Measurements from ENCODE around the gene PSME2. TPM values are rescaled to one million over a fixed set of nuclear protein-coding genes. Genes with fewer than 3 reads are reported as not detected.

Gene PSME2
- total RNA-seq, 4 donors from 2014 or later: 59.5 to 69.8 (median 68.5) TPM

- DNase-seq: no peak
- 10 to 25% methylated on average over 2 to 13 of the region's 13 CpGs for WGBS, 2 donors (ENCODE audit: low coverage in 1 of 2)
- intact Hi-C loops (cut with DNase I; ENCODE audit: low total_unique reads): loop anchor here (5.0 kb wide), 1 partner anchor 160 kb away; the partner anchor contains the start of genes DHRS1 and NOP9
- no peaks in the 10 kb centered on the region for H3K27me3 ChIP-seq
- H3K27ac ChIP-seq: peak overlapping the region; percentile 89 to 98 (median 95)
- no peaks in the 10 kb centered on the region for H3K9me3 ChIP-seq
- in situ Hi-C loops (cut with MboI; ENCODE audit: low pct_ligation_motif_present in 1 of 4, low pct_unique_long_range_greater_than_20kb in 1 of 4, low sequenced_read_pairs in 3 of 4): no loop called here
- H3K4me3 ChIP-seq: peak overlapping the region; percentile 70 to 98 (median 84)
- no peak for TF ChIP-seq EP300 (IDR thresholded peaks at IDR 0.05; ENCODE audit: low read depth)
- TF ChIP-seq POLR2AphosphoS5 (IDR thresholded peaks at IDR 0.05): no peak
- TF ChIP-seq POLR2A (IDR thresholded peaks at IDR 0.05): no peak
- TF ChIP-seq, protein P1, sequence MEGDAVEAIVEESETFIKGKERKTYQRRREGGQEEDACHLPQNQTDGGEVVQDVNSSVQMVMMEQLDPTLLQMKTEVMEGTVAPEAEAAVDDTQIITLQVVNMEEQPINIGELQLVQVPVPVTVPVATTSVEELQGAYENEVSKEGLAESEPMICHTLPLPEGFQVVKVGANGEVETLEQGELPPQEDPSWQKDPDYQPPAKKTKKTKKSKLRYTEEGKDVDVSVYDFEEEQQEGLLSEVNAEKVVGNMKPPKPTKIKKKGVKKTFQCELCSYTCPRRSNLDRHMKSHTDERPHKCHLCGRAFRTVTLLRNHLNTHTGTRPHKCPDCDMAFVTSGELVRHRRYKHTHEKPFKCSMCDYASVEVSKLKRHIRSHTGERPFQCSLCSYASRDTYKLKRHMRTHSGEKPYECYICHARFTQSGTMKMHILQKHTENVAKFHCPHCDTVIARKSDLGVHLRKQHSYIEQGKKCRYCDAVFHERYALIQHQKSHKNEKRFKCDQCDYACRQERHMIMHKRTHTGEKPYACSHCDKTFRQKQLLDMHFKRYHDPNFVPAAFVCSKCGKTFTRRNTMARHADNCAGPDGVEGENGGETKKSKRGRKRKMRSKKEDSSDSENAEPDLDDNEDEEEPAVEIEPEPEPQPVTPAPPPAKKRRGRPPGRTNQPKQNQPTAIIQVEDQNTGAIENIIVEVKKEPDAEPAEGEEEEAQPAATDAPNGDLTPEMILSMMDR (IDR thresholded peaks at IDR 0.05): no peak
- peaks cover 21 to 46% (median 31%) of the 10 kb centered on the region in 4 donors for H3K4me1 ChIP-seq
- peaks cover 0 to 19% (median 2%) of the 10 kb centered on the region in 4 donors for H3K36me3 ChIP-seq
Observed at GRCh38 chr14:24136684-24137528, 9.5 kb downstream of the PSME2 start.

- Histone ChIP-seq H3K9me3 (no peaks in the 10 kb centered on the region), H3K27ac (peak within 1 kb of the TSS; percentile 89 to 98 (median 95)), H3K27me3 (no peaks in the 10 kb centered on the region), H3K4me1 (peaks cover 21 to 45% (median 30%) of the 10 kb centered on the region in 4 donors), H3K36me3 (peaks cover 0 to 19% (median 2%) of the 10 kb centered on the region in 4 donors), H3K4me3 (peak within 1 kb of the TSS; percentile 70 to 98 (median 84))
- TF ChIP-seq POLR2AphosphoS5 (IDR thresholded peaks at IDR 0.05): peak; percentile 60 to 91 (median 88)
- TF ChIP-seq, protein P1 (IDR thresholded peaks at IDR 0.05): no peak
- TF ChIP-seq POLR2A (IDR thresholded peaks at IDR 0.05): peak; percentile 63
- DNase-seq: peak; percentile 97
- WGBS, 2 donors (ENCODE audit: low coverage in 1 of 2): 0% methylated on average over 11 to 19 of the region's 75 CpGs
- in situ Hi-C loops (cut with MboI; ENCODE audit: low pct_ligation_motif_present in 1 of 4, low pct_unique_long_range_greater_than_20kb in 1 of 4, low sequenced_read_pairs in 3 of 4) (no loop called here), intact Hi-C loops (cut with DNase I; ENCODE audit: low total_unique reads) (loop anchor here (5.0 kb wide), 1 partner anchor 161 kb away; the partner anchor contains the start of genes DHRS1 and NOP9)
Observed at GRCh38 chr14:24135834-24136683, 10.4 kb downstream of the PSME2 start, which contains the start of gene PSME1. PSME1 (plus strand) TSS chr14:24136194; CDS start chr14:24136263, 69 bp downstream.

DNA sequence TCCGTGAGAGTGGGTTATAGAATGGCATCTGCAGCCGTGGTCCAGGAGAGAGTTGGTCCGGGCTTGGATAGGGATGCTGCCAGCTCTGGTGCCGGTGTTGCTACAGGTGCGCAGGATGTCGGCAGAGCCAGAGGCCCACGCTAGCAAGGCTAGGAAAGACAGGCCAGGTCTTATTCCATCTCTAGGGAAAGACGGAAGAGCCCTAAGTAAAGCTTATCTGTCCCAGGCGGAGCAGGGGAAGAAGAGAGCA lies 10.9 kb downstream of the PSME2 start:
- Histone ChIP-seq H3K27ac (peak overlapping the region; percentile 89 to 98 (median 95)), H3K4me3 (peak overlapping the region; percentile 29 to 98 (median 72)), H3K4me1 (peaks cover 21 to 43% (median 27%) of the 10 kb centered on the region in 4 donors), H3K27me3 (no peaks in the 10 kb centered on the region), H3K9me3 (no peaks in the 10 kb centered on the region), H3K36me3 (peaks cover 0 to 19% (median 2%) of the 10 kb centered on the region in 4 donors)
- intact Hi-C loops (cut with DNase I; ENCODE audit: low total_unique reads): loop anchor here (5.0 kb wide), 1 partner anchor 162 kb away; the partner anchor contains the start of genes DHRS1 and NOP9
- TF ChIP-seq POLR2AphosphoS5 (IDR thresholded peaks at IDR 0.05) (no peak), POLR2A (IDR thresholded peaks at IDR 0.05) (no peak), EP300 (IDR thresholded peaks at IDR 0.05; ENCODE audit: low read depth) (no peak)
- TF ChIP-seq, protein P1 (IDR thresholded peaks at IDR 0.05): no peak
- in situ Hi-C loops (cut with MboI; ENCODE audit: low pct_ligation_motif_present in 1 of 4, low pct_unique_long_range_greater_than_20kb in 1 of 4, low sequenced_read_pairs in 3 of 4): no loop called here
- DNase-seq: no peak
- 6 to 7% methylated on average over 2 to 9 of the region's 9 CpGs for WGBS, 2 donors (ENCODE audit: low coverage in 1 of 2)

DNA sequence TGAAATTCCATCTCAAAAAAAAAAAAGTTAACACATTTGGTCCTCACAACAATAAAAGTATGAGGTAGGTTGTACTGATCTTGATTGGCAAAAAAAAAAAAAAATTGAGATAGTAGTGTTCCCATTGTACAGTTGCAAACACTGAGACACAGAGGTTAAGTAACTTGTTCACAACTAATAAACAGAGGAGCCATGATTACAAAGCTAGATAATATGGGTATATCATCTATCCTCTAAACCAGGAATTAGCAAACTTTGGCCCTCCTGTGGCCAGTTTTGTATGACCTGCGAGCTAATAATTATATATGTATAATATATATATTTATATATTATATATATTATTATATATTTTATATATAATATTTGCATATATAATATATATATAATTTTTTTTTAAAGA lies 12.7 kb downstream of the PSME2 start:
- DNase-seq: no peak
- Histone ChIP-seq H3K4me3 (no peak overlapping the region), H3K9me3 (no peaks in the 10 kb centered on the region), H3K36me3 (peaks cover 0 to 11% (median 2%) of the 10 kb centered on the region in 4 donors), H3K27me3 (no peaks in the 10 kb centered on the region), H3K4me1 (peaks cover 12 to 26% (median 14%) of the 10 kb centered on the region in 4 donors), H3K27ac (no peak overlapping the region)
- in situ Hi-C loops (cut with MboI; ENCODE audit: low pct_ligation_motif_present in 1 of 4, low pct_unique_long_range_greater_than_20kb in 1 of 4, low sequenced_read_pairs in 3 of 4) (no loop called here), intact Hi-C loops (cut with DNase I; ENCODE audit: low total_unique reads) (no loop called here)
- TF ChIP-seq POLR2A (IDR thresholded peaks at IDR 0.05): no peak
- TF ChIP-seq EP300 (IDR thresholded peaks at IDR 0.05; ENCODE audit: low read depth): no peak
- TF ChIP-seq, protein P1 (IDR thresholded peaks at IDR 0.05): no peak
- TF ChIP-seq POLR2AphosphoS5 (IDR thresholded peaks at IDR 0.05): no peak
- 98 to 100% methylated on average over 1 of the region's 1 CpG for WGBS, 2 donors (ENCODE audit: low coverage in 1 of 2)

Measured in transverse colon (tissue), 4 donors.